ENCODE results near the gene ZFYVE28.
A peak's percentile ranks its signal among the peaks of the same experiment; 100 is the strongest.
"Not testable (repeated sequence)": the region's sequence is repeated elsewhere in the genome, so short reads cannot be mapped to it uniquely, and the experiment has no call there.

The ZFYVE28 gene

DNA sequence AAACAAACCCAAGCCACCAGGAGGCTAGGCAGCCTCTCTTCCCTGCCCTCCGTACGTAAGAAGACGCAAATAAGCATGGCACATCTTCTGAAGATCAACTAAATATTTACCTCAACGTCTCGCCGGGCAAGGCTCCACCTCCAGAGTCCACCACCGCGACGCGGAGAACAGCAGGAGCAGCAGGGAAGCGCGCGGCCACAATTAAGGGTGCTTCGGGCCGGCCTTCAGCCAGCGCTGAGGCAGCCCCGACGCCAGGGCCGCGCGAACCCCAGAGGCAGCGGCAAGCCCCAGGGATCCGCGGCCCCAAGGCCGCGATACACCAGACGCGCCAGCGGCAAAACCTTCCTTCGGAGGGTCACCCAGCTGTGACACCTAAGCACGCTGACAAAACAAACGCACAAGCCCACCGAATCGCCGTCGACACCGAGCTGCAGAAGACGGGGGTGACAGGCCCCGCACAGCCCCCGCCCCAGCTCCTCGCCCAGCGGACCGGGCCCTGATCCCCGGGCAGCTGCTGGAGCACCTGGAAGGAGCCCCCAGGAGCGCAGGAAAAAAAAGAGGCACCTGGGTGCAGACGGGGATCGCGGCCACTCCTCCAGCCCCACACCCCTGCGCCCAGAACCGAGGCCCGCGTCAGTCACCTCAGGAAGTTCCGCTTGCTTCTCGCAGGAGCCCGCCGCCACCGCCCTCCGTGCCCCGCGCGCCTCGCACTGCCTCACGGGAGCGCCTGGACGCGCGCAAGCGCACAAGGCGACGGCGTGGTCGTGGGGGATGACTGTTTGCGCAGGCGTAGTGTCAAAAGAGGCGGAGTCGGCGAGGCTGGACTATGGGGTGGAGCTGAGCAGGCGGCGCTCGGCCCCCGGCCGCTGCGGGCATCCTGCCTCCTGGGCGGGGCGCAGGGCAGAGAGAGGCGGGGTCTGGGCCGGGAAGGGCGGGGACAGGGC, 176.8 kb downstream of the ZFYVE28 start, which contains the start of the genes HAUS3 and POLN:
Gene HAUS3, minus strand, starts transcription at position 712 of the 944 bp plus-strand sequence. CDS start 1,175 bp downstream, outside the sequence.
Gene POLN, minus strand, starts transcription at position 712 of the 944 bp plus-strand sequence. CDS start 12,890 bp downstream, outside the sequence.
- peak; percentile 97 for DNase-seq (ENCODE audit: insufficient read length, low spot score)
- peak; percentile 99 for FAIRE-seq

DNA sequence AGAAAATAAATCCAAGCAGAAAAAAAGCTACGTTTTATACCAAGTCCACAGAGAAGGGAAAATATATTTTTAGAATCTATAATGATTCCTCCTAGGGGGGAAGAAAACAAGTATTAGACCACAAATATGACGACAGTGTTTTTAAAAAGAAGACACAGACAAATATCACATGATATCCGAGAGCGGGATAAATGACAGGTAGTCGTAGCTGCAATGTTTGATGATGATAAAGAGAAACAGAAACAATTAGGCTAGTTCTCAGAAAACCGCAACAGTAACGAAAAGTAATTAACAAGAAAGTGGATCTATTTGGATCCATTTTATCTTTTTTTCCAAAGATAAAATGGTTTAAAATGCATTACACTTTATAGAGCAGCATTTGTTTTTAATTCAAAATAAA, 177.4 kb downstream of the ZFYVE28 start:
- FAIRE-seq (no peak), DNase-seq (ENCODE audit: insufficient read length, low spot score) (no peak)

DNA sequence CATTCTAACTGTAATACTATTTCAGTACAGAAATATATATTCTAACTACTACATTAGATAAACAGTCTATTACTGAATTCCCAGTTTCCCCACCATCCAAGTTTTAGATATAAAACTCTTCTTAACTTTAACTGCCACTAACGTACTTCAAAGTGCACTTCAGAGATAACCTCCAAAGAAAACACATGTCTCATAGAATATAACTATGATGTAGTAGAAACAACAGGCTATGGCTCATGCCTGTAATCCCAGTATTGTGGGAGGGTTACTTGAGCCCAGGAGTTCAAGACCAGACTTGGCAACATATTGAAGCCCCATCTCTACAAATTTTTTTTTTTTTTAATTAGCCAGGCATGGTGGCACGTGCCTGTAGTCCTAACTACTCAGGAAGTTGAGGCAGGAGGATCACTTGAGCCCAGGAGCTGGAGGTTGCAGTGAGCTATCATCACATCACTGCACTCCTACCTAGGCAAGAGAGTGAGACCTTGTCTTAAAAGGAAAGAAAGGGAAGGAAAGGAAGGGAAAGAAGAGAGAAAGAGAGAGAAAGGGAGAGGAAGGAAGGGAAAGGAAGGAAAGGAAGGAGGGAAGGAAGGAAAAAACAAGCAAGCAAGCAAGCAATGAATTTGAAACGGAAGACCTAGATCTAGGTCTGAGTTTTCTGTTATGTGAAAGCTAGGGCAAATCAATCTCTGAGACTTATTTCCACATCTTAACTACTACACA, 181.3 kb downstream of the ZFYVE28 start:
- DNase-seq (ENCODE audit: insufficient read length, low spot score) = no peak
- FAIRE-seq = no peak

DNA sequence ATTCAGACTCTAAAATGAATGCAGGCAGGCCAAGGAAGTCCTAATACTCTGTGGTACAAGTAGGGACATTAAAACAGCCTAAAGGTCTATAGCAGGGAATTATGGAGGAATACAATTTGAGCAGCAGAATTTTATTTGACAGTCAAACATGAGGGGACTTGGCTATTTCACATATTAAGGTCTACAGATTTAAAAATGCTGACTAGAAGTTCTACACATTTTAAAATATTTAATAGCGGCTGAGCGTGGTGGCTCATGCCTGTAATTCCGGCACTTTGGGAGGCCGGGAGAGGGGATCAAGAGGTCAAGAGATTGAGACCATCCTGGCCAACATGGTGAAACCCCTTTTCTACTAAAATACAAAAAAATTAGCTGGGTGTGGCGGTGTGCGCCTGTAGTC, 187.4 kb downstream of the ZFYVE28 start:
- no peak for DNase-seq (ENCODE audit: insufficient read length, low spot score)
- no peak for FAIRE-seq

DNA sequence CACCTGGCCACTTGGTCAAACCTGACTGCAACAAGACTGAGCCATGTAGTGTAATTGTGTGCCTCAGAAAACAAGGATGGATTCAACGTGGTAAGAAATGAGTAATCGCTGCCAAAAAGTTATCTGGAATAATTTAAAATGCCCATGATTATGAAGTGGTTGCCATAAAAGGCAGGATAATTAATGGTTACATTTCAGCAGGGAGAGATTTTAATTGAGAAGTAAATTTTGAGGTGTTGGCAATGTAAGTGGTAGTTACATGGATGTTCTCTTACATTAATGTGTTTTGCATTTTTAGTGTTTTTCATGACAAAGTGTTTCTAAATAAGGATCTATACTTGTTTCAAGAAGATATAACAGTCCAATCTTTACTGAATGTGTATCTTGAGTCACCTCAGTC, 192.2 kb downstream of the ZFYVE28 start:
- DNase-seq (ENCODE audit: insufficient read length, low spot score) (no peak), FAIRE-seq (no peak)

DNA sequence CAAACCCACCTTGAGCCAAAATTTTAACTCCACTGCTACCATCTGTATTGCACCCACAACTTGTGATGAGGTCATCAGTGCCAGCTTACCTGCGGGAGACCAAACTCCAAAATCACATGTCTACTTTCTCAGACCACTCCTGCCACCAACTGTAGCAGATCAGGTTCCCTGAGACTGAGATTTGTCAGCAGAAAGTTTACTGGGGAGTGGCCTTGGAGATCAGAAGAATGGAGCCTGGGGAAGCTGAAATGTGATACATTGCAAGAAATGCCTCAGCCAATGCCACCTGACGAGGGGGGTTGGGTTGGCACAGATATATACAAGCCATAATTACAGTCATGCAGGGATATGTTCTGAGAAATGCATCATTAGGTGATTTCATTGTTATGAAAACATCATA, 195.6 kb downstream of the ZFYVE28 start:
- no peak for DNase-seq (ENCODE audit: insufficient read length, low spot score)
- no peak for FAIRE-seq

DNA sequence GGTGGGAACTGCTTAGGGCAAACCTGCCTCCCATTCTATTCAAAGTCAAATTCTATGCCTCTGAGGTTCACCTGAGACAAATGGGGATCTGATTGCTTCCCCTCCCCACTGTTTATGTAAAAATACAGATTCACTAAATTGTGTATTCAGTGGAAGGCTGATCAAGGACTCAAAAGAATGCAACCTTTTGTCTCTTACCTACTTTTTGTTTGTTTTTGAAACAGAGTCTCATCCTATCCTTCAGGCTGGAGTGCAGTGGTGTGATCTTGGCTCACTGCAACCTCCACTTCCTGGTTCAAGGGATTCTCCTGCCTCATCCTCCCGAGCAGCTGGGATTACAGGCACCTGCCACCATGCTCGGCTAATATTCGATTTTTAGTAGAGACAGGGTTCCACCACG, 197.1 kb downstream of the ZFYVE28 start:
- not testable (repeated sequence) for DNase-seq (ENCODE audit: insufficient read length, low spot score); FAIRE-seq

DNA sequence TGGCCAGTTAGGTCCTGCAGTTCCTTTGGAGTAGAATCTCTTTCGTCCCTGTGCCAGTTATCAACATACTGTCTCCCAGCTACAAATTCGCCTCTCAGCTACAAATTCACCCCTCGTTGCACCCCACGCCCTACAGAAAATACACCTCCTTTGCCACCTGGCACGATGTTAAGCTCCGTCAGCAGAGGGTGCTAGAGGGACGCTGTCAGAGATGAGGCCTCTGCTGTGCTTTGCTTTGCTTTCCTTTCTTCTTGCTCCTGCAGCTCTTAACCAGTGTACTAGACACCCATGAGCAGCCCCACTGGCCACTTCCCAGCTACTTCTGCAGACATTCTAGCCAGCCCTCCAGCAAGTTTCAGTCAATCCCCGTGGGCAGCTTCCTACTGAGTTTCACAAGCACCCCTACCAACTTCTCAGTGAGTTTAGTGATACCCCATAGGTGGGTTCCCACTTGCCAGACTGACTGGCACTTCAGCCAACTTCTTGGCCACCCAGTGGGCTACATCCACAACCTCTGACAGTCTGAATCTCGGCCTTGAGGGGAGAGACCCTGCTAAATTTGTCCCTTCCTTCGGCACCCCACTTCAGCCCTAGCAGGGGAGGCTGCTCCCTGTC, 198.3 kb downstream of the ZFYVE28 start:
- FAIRE-seq = peak; percentile 72
- DNase-seq (ENCODE audit: insufficient read length, low spot score) = peak; percentile 75

Data from HTR-8/SVneo (cell line).